ENCODE measurements around the gene KRT86. TPM values are rescaled to one million over a fixed set of nuclear protein-coding genes. Genes with fewer than 3 reads are reported as not detected.

Gene KRT86
- total and polyA plus RNA-seq, 10 donors, result 0.08 to 0.26 (median 0.13) TPM; not detected in 6

- WGBS, 5 donors, result 76 to 93% (median 92%) methylated on average over 4 of the region's 4 CpGs
- H3K27ac ChIP-seq, result no peak overlapping the region
Observed at GRCh38 chr12:52235822-52236361, 38.6 kb upstream of the KRT86 start.

GRCh38 chr12:52236386-52237050 is 37.9 kb upstream of the KRT86 start:
- 77 to 89% (median 85%) methylated on average over 3 of the region's 3 CpGs for WGBS, 5 donors
- TF ChIP-seq POLR2A (IDR thresholded peaks at IDR 0.05) (no peak), CTCF (IDR thresholded peaks at IDR 0.05 in 8 of 11, conservative IDR thresholded peaks at IDR 0.05 in 3 of 11) (no peak), POLR2AphosphoS5 (IDR thresholded peaks at IDR 0.05) (no peak)
- Histone ChIP-seq H3K4me3 (no peak overlapping the region), H3K36me3 (no peaks in the 10 kb centered on the region), H3K27ac (no peak overlapping the region), H3K27me3 (replicated peaks in 1 of 7) (peaks cover 5 to 41% (median 28%) of the 10 kb centered on the region in 7 donors), H3K9me3 (no peaks in the 10 kb centered on the region), H3K4me1 (peaks cover 0 to 24% (median 15%) of the 10 kb centered on the region in 6 donors)
- intact Hi-C loops (cut with DNase I; ENCODE audit: low total_unique reads), result no loop called here
- DNase-seq, result peak; percentile 40

More at GRCh38 chr12:52235822-52236361, 38.6 kb upstream of the KRT86 start:
- peaks cover 0 to 24% (median 15%) of the 10 kb centered on the region in 6 donors for H3K4me1 ChIP-seq
- H3K4me3 ChIP-seq, result no peak overlapping the region
- peak; percentile 45 for DNase-seq
- H3K36me3 ChIP-seq, result no peaks in the 10 kb centered on the region
- H3K9me3 ChIP-seq, result no peaks in the 10 kb centered on the region
- H3K27me3 ChIP-seq (replicated peaks in 1 of 7), result peaks cover 5 to 47% (median 28%) of the 10 kb centered on the region in 7 donors
- TF ChIP-seq POLR2AphosphoS5 (IDR thresholded peaks at IDR 0.05), result no peak
- TF ChIP-seq CTCF (IDR thresholded peaks at IDR 0.05 in 8 of 11, conservative IDR thresholded peaks at IDR 0.05 in 3 of 11), result no peak
- no peak for TF ChIP-seq POLR2A (IDR thresholded peaks at IDR 0.05)
- intact Hi-C loops (cut with DNase I; ENCODE audit: low total_unique reads), result no loop called here

GRCh38 chr12:52238207-52238840 is 36.1 kb upstream of the KRT86 start:
- Histone ChIP-seq H3K27me3 (replicated peaks in 1 of 7) (peaks cover 3 to 31% (median 13%) of the 10 kb centered on the region in 7 donors), H3K4me1 (peaks cover 0 to 8% (median 1%) of the 10 kb centered on the region in 6 donors), H3K27ac (no peak overlapping the region), H3K9me3 (no peaks in the 10 kb centered on the region), H3K36me3 (no peaks in the 10 kb centered on the region), H3K4me3 (no peak overlapping the region)
- no peak for TF ChIP-seq POLR2A (IDR thresholded peaks at IDR 0.05)
- no peak for TF ChIP-seq POLR2AphosphoS5 (IDR thresholded peaks at IDR 0.05)
- TF ChIP-seq CTCF (IDR thresholded peaks at IDR 0.05 in 8 of 11, conservative IDR thresholded peaks at IDR 0.05 in 3 of 11), result no peak
- intact Hi-C loops (cut with DNase I; ENCODE audit: low total_unique reads), result no loop called here
- WGBS, 5 donors, result 79 to 93% (median 86%) methylated on average over 4 of the region's 4 CpGs
- DNase-seq, result peak; percentile 25

All from spleen (tissue), 11 donors.